ENCODE data around the gene MAD2L2. TPM values are rescaled to one million over a fixed set of nuclear protein-coding genes. Genes with fewer than 3 reads are reported as not detected.

The MAD2L2 gene
- 23.0 and 27.7 TPM in 2 replicates for total RNA-seq

DNA sequence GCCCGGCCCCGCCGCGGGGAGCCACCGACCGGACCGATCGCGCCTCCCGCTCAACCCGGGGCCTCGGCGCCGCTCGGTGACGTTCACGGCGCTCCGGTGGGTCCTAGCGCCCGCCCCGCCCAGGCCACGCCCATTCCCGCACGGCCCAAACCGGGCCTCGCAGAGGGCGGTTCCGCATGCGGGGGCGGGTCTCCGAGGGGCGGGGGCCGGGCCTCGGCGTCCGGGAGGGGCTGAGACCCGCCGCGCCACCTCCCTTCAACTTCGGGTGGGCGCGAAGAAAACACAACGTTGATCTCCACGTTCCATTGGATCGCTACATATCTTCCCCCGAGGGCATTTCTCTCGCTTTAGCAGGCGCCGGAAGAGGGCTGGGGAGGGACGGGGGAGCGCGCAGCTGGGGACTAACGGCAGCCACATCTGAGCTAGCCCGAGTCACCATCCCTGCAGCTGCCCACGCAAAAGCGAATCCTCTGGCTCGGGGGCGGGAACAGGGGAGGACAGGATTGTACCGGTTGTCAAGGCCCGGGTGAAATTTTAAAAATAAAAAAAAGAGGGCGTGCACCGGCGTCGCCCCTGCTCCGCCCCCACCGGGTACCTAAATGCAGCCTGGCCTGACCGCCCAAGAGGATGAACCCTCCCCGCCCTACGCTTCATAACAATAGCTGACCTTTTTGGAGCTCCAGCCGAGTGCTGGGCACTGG is at the start of gene MAD2L2:
Gene MAD2L2, minus strand, starts transcription at position 78 of the 701 bp plus-strand sequence. CDS start 547 bp downstream, outside the sequence.
- DNase-seq (ENCODE audit: low read depth in 2 of 2), result peak; percentile 74 to 83

DNA sequence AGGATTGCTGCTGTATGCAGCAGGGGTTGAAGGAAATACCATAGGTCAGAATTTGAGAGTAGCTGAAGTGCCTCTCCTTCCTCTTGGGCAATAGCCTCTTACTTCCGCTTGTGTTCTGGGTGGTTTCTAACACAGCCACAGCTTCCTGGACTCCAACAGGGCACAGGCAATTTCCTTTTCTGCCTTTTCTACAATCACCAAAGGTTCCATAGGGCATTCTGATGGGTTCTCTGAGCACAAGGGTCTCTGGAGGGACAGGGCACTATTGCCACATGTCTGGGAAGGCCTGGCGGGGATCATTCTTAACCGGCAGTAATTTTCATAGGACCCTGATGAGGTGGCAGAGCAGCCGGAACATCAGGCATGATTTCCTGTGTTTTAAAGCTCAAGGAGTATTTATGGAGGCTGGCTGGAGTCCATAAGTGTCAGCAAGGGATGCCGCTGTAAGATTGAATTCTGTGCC is 49.5 kb upstream of the MAD2L2 start:
- DNase-seq (ENCODE audit: low read depth in 2 of 2), result peak; percentile 40 to 57

DNA sequence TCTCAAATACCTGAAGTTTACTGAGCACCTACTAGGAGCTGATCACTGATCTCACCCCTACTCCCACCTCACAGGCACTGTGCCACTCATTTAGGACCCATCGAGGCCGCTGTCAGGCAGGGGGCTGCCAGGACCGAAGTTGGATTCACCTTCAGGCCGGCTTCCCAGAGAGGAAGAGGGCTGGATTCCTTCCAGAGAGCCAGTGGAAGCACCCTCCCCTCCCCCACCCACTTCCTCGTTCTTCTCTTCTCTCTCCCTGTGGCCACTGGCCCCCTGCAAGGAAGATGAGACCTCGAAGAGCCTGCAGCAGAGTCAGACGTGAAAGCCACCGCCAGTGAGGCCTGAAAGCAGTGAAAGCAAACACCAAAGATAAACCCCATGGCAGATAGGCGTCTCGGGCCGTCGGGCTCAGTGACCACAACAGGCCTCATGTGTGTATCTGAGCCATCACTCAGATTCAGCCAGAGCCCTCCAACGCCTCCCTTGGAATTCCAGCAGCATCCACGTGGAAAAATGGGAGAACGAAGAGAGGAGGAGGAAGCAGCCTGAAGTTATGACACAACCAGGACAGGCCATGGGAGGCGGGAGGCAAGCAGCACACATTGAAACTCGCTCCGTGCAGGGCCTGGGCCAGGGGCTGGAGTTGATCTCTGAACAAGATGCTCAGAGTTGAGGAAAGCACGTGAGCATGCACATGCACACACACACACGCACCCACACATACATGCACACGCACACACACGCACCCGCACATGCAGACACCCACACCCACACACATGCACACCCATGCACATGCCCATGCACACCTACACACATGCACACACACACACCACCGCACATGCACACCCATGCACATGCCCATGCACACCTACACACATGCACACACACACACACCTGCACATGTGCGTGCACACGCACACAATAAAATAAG is 48.8 kb upstream of the MAD2L2 start:
- no peak for DNase-seq (ENCODE audit: low read depth in 2 of 2)

DNA sequence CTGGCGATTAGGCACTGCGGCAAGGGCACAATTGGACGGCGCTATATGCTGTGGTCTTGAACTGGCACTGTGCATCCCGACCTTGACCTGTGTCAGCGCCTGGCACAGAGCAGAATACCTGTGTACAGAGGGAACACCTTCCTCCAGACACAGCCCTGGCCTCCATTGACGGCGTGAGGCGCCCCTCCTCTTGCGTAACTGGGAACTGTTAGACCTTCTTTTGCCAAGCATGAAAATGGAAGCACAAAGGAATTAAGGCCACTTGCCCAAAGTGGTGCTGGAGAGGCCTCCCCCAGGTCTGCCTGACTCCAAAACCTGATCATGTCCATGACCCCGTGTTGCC is 48.2 kb upstream of the MAD2L2 start:
- DNase-seq (ENCODE audit: low read depth in 2 of 2), result no peak

DNA sequence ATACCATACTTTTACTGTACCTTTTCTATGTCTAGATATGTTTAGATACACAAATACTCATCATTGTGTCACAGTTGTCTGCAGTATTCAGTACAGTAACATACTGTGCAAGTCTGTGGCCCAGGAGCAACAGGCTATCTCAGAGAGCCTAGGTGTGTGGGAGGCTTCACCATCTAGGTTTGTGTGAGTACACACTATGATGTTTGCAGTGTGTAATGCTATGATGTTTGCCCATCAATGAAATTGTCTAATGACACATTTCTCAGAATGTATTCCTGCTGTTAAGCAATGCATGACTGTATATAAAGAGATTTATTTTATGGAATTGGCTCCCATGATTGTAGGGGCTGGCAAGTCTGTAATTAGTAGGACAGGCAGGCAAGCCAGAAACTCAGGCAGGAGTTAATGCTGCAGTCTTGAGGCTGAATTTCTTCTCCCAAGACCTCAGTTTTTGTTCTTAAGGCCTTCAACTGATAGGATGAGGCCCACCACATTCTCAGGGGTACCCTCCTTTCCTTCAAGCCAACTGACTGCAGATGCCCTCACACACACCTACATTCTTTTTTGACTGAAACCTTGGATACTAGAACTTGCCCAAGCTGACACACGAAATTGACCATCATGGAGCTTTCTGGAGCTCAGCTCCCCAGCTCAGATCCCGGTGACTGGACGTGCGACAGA is 47.3 kb upstream of the MAD2L2 start:
- DNase-seq (ENCODE audit: low read depth in 2 of 2), result no peak

DNA sequence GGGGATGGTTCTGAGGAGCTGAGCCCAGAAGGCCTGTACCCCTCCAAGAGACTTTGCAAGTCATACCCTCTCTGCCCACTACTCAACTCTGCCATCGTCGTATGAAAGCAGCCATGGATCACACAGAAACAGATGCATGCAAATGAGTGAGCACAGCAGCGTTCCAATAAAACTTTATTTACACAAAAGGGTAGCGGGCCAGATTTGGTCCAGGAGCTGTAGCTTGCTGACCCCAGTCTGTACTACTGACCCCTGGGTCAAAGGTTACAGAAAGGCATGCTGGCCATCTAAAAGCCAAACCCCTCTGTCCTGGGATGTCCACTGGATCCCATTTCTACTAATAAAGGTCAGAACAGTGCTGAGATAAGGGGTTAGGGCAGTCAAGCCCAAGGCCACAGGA is 46.2 kb upstream of the MAD2L2 start:
- DNase-seq (ENCODE audit: low read depth in 2 of 2), result no peak

DNA sequence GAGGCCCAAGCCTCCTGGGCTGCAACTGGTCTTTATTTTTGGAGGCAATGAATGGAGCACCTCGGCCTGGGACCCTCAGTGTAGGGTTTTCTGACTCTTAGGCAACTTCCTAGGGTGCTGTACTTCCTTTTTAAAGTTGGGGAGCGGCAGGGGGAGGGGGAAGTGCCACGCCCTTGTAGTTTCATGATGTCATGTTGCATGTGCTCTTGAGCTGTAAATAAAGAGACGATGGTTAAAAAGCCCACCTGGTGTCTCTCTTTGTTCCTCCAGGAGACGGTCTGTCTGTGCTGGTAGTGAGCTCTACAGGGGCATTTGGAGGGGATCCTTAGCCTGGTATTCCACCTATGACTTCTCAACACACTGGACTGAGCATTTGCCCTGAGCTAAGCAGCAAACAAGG is 44.7 kb upstream of the MAD2L2 start:
- DNase-seq (ENCODE audit: low read depth in 2 of 2), result no peak

DNA sequence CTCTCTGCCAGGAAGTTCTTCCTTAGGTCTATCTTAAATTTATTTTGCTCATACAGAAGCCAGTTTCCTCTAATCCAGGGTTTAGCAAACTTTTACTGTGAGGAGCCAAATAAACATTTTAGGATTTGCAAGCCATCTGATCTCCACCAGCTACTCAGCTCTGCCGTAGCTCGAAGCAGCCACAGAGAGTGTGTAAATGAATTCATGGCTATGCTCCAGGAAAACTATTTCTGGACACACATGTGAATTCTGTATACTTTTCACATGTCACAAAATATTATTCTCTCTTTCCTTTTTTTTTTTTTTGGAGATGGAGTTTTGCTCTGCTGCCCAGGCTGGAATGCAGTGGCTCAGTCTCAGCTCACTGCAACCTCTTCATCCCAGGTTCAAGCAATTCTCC is 41.6 kb upstream of the MAD2L2 start:
- DNase-seq (ENCODE audit: low read depth in 2 of 2), result no peak

DNA sequence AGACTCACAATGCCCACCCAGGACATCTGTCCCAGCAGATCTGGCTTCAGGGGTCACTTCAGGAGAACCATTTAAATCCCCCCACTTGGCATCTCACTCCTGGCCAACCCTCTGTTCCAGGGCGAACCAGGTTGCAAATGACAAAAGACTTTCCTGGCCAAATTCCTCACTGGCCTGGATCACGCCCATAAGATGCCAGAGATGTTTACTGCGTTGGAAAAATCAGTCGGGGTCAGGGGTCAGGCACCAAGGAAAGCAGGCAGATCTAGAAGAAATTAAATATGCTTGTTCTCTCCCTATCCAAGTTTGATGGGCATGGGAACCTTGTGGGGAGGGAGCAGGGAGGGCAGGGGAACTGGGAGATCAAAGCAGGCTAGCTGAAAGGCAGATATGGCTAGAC is 40.4 kb upstream of the MAD2L2 start:
- no peak for DNase-seq (ENCODE audit: low read depth in 2 of 2)

DNA sequence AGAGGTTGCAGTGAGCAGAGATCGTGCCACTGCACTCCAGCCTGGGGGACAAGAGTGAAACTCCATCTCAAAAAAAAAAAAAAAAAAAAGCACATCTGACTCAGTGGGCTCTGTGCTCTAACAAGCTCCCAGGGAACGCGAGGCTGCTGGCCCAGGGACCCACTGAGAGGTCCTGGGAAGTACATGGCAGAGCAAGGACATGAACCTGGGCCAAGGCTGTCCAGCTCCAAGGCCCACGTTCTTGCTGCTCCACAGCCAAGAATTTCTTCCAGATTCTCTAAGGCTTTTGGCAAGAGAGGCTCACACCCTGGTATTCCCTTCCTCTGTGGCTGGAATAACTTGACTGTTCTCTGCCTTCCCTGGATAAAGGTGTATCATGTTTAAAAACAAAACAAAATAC is 39.6 kb upstream of the MAD2L2 start:
- DNase-seq (ENCODE audit: low read depth in 2 of 2), result no peak

DNA sequence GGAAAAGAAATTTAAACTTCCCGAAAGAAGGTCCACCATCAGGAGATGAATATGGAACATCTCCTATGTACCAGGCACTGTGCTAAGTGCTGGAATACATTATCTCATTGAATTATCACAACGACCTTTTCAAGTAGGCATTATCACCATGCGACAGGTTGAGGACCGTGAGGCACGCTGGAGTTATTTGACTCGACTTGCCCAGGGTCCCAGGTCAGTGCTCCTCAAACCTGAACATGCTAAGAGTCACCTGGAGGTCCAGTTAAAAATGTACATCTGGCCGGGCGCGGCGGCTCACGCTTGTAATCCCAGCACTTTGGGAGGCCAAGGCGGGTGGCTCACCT is 39.1 kb upstream of the MAD2L2 start:
- DNase-seq (ENCODE audit: low read depth in 2 of 2), result no peak

DNA sequence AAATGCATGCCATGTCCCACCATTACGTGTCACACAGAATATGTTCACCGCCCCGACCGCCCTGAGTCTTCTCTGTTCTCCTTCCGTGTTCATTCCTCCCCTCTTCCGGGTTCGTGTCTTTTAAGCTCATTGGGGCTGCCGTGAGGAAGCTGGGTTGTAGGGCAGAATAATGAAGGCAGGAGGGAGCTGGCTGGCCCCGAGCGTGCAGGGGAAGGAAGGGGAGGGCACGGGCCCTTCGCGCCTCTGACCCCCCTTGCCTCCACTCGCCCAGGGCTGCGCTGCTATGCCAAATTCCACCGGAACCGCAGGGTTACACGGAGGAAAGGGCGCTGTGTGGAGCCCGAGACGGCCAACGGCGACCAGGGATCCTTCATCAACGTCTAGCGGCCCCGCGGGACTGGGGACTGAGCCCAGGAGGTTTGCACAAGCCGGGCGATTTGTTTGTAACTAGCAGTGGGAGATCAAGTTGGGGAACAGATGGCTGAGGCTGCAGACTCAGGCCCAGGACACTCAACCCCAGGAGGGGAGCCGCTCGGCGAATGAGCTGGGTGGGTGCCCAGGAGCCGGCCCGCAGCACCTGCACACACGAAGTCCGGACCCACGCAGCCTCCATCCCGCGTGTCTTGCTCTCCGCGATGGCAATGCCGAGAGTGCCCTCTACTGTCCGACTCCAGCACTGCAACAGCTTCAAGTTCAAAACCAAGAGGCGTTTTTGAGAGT is 38.5 kb upstream of the MAD2L2 start:
- peak; percentile 70 to 83 for DNase-seq (ENCODE audit: low read depth in 2 of 2)

DNA sequence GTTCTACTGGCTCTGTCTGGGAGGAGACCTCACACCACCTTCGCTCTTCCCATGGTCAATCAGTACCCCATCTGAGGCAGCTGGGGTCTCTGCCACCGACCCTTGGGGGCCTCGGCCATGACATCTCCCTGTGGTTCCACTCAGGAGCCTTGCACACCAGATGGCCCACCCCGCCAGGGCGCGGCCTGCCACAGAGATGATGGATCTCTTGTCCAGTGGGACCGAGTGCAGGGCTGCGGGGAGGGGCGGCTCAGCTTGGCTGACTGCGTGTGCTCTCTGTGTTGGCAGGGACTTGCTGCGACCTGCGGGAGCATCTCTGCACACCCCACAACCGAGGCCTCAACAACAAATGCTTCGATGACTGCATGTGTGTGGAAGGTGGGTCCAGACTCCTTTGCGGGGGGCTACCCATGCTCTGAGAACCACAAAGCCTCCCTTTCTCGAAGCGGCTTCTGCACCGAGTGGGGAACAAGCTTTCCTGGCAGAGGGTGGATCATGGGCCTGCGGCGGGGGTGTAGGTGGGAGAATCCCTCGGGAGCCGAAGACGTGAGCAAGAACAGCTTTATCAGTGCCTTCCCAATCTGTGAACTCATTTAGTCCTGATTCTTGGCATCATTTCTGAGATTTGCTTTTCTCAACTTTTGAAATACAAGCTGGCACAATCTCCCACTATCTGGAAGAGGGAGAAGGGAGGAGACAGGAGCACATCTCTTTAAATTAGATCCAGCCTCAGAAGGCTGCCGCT is 34.1 kb upstream of the MAD2L2 start:
- no peak for DNase-seq (ENCODE audit: low read depth in 2 of 2)

DNA sequence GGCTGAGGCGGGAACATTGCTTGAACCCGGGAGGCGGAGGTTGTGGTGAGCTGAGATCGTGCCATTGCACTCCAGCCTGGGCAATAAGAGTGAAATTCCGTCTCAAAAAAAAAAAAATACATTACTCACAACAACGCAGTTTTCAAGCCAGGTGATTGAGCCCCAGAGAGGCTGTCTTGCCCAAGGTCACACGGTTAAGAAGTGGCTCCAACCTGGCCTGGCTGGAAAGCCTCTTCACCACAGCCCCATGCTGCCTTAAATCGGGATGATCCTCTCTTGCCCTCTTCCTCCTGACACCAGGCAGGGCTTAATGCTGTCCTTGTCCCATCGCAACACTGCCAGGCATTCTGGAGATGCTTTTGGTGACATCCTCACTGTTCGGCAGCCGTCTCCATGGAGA is 32.1 kb upstream of the MAD2L2 start:
- DNase-seq (ENCODE audit: low read depth in 2 of 2), result no peak

DNA sequence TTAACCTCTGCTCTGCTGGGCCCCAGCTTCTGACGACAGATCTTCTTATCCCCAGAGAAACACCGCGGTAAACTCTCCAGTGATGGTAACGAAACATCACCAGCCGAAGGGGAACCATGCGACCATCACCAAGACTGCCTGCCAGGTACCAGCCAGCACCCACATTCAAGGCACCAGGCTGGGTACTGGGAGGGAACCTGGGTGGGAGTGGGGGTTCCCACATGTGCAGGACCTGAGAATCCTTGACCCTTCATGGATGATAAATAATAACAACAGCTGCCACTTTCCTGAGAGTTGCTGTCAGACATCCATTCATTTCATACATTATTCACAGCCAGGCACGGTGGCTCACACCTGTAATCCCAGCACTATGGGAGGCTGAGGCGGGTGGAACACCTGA is 31.3 kb upstream of the MAD2L2 start:
- no peak for DNase-seq (ENCODE audit: low read depth in 2 of 2)

DNA sequence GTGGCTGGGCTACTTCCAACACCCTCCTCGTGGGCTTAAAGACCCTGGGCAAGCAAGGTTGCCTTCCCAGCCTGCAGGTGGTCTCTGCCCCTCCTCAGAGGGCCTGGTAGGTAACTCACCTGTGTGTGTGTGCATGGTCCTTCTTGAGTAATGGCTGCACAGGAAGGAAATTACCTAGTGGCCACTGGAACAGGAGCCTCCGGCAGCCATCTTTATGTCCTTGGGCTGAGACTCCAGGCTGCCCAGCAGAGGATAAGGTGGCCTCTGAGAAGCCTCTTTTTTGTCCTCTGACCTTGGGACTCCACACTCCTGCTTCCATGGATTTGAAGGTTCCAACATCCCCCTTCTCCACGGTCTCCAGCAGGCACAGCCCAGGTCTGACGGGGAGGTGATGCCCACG is 30.5 kb upstream of the MAD2L2 start:
- DNase-seq (ENCODE audit: low read depth in 2 of 2), result no peak

DNA sequence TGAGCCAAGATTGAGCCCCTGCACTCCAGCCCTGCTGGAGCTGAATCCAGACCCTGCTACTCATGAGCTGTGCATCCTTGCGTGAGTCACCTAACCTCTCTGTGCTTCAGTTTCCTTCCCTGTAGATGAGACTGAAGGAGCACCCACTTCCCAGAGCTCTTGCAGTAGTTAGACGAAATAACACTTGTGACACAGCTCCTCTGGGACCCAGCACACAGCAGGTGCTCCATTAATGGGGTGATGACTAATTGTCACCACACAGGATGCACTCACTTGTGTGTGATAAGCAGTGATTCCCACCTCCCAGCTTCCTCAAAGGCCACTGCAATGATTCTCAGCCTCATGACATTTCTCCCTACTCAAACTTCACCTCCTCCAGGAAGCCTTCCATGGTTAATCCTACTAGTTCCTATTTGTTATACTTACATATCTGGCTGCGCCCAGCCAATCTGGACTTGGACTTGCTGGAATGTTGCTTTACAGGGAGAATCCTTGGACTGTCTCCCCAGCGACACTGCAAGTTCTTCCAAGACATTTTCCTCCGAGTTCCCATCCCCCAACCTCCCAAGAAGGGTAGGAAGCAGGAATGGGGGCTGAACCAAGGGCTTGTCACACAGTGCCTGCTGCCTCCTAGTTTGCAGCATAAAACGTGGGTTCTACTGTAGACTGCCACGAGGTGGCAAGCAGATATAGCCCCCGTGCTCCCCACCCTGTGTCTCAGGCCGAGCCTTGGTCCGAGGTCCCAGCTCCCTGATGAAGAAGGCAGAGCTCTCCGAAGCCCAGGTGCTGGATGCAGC is 27.8 kb upstream of the MAD2L2 start:
- no peak for DNase-seq (ENCODE audit: low read depth in 2 of 2)

DNA sequence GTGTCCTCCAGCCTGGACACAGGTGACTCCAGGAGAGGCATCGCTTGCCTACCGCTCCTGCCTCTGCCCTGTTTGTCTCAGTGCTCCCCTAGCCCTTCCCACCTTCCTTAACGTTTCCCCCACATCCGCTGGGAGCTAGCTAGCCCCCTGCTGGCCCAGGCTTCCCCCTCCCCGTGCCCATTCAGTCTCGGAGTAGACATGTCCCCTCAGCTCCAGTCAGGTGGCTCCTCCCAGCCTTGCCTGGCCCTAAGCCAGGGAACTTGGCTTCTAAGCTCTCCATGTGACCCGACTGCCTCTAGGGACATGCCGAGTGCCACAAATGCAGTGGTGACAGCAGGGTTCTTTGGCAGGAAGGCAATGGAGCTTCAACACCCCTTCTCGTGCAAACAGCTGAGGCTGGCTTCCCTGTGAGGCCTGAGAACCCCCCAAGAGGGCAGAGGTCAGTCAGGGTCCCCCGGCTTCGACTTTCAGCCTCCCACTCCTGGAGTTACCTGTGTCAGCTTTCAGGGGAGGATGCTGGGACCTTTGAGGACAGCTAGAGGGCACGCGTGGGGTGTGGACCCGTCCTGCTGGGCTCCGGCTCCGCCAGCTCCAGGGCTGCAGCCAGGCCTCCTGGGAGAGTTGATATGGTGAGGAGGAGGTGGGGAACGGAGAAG is 26.8 kb upstream of the MAD2L2 start:
- DNase-seq (ENCODE audit: low read depth in 2 of 2), result peak in 1 of 2 donors; percentile 30

DNA sequence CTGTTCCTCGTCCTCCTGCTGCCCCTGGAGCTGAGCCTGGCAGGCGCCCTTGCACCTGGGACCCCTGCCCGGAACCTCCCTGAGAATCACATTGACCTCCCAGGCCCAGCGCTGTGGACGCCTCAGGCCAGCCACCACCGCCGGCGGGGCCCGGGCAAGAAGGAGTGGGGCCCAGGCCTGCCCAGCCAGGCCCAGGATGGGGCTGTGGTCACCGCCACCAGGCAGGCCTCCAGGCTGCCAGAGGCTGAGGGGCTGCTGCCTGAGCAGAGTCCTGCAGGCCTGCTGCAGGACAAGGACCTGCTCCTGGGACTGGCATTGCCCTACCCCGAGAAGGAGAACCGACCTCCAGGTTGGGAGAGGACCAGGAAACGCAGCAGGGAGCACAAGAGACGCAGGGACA is 25.3 kb upstream of the MAD2L2 start:
- DNase-seq (ENCODE audit: low read depth in 2 of 2), result no peak

DNA sequence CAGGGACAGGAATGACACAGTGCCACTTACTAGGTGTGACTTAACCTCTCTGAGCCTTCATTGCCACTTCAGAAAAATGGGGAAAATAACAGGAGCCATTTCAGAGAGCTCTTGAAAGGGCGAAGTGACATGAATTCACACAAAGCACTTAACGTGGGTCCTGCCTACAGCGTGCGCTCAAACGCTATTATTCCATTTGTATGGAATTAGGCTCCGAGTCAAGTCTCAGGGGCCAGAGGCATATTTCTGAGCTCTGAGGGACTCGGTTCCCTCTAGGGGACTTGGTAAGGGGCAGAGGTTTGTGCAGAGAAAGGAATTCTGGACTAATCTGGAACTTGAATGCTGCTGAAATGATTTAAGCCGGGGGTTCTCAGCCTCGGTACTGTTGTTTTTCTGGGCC is 24.6 kb upstream of the MAD2L2 start:
- no peak for DNase-seq (ENCODE audit: low read depth in 2 of 2)
